Stimulated activated CD4-positive, alpha-beta T cell treated with anti-CD3 and anti-CD28 coated beads, Interleukin-4, amount 100 ng/mL, for 48 hours (primary cell): ENCODE results near the gene COX5A.

Source experiments
- DNase-seq, 2 donors: peaks; one replicate each; pipeline ENCODE4 v3.0.0-alpha.2; 2020; ENCODE audit warnings: low read depth in 2 of 2

The COX5A gene

GRCh38 chr15:74937590-74938371 is at the start of gene COX5A:
COX5A (minus strand) TSS chr15:74938073; CDS start chr15:74938014, 59 bp downstream.
- peak; percentile 82 to 89 for DNase-seq

DNA sequence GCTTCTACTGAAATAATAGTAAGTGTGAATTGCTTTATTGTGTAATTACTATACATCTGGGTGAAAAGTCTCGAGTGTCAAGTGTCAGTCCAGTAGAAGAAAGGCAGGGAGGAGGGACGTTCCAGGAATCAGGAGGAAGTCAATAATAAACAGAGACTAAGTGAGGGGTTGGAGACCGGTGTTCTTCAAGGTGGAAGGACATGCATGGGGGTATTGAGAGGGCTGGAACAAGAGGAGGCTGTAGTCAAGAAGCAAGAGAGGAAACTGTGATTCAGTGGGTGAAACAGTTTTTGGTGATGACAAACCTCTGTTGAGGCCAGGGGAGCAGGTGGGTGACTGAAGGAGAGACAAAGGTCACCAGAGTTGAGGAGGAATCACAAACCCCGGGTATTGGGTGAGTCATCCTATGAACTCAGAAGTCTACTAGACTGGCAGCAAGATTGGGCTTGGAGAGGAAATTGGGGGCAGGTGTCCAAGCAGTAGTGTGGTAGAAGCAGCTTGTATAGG is 45.9 kb upstream of the COX5A start:
- DNase-seq: peak; percentile 33 to 63

DNA sequence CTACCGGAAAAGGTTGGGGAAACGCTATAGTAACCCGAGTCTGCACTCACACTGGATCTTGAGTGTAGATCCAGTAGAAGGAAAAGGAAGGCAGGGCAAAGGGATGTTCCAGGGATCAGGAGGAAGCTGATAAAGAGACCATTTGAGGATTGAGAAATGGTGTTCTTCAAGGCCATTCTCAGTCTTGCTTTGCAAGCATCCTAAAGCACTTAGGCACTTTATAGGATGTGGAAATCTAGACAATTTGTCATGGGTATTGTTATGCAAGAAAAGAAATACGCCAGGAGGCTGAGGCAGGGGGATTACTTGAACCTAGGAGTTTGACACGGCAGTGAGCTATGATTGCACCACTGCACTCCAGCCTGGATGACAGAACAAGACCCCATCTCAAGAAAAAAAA is 44.3 kb upstream of the COX5A start:
- DNase-seq: no peak

DNA sequence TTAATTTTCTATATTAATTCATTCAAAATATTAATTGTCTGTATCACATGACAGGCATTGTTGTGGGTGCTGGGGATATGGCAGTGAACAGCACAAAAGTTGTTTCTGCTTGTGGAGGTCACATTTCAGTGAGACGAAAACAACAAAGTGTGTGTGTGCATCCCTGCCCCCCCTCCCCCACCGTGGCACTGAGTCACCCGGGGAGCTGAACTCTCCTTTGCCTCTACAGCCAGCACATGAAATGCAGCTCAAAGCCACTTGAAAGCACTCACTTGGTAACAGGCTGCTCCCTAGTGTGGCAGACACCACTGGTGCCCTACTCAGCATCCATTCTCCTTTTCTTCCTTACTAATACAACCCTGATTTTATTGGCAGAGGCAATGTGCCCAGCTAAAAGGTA is 40.6 kb upstream of the COX5A start:
- peak; percentile 45 to 54 for DNase-seq

DNA sequence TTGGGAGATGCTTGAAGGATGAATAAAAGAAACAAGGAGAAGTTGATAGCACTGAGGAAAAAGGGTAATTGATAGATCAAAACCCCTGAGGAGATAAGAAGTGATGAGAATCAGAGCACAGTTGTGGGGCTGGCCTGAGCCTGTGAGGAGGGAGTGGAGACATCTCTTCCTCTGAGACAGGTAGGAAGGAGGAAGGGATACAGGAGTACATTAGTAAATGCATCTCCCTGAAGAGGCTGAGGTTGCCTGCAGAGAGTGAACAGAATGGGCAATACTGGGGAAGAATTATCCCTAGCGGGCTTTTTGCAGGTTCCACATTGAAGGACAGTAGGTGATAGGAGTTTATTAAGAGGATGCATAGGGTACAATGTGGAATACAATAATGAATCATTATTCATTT is 40.2 kb upstream of the COX5A start:
- DNase-seq: no peak

GRCh38 chr15:74977599-74977998 is 39.7 kb upstream of the COX5A start:
- peak in 1 of 2 donors; percentile 38 for DNase-seq

DNA sequence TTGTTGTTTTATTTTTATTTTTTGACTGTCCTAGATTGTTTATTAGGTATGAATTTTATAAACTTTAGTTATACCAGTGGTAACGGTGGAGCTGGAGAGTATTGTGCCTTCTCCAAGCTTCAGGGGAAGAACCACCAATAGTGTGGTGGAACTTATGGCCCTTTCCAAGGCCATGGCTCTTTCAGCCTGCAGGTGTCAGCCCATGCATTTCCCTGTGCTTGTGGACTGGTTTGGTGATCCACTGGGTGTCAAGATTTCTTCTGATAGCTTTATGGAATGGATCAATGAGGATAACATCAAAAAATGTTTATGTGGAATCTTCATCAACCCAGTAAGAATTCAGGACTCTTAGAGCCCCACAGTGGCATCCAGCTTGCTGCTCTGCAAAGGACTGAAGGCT is 38.3 kb upstream of the COX5A start:
- DNase-seq: no peak

DNA sequence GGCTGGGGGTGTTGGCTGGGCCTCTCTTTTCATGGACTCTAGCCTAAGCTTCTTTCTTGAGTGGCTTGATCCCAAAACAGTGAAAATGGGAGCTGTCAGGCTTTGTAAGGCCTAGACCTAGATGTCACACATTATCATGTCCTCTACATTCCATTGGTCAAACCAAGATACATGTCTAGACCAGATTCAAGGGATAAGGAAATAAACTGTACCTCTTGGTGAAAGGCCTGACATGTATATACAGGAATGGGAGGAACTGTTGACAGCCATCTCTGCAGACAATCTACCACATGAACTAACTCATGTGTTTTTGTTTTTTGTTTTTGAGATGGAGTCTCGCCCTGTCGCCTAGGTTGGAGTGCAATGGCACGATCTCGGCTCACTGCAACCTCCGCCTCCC is 29.8 kb upstream of the COX5A start:
- DNase-seq: no peak

- no peak for DNase-seq
These were observed 26.9 kb upstream of the COX5A start for GRCh38 chr15:74964794-74965193.

DNA sequence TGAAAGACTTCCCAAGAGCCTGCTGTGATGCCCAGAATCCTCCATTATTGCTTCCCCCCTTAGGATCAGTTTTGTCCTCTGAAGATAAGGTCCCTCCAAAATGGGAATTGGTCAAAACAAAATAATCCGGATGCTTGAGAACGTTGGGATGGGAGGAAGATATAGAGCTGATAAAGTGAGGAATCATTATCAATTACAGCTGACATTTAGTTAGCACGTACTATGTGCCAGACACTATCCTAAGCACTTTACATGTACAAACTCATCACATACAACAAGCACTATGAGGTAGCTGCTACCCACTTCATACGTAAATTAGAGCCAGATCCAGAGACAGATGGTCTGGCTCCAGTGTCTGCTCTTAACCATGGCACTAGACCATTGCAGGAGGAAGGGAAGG is 25.3 kb upstream of the COX5A start:
- DNase-seq: no peak

GRCh38 chr15:74962671-74963070 is 24.8 kb upstream of the COX5A start:
- no peak for DNase-seq

DNA sequence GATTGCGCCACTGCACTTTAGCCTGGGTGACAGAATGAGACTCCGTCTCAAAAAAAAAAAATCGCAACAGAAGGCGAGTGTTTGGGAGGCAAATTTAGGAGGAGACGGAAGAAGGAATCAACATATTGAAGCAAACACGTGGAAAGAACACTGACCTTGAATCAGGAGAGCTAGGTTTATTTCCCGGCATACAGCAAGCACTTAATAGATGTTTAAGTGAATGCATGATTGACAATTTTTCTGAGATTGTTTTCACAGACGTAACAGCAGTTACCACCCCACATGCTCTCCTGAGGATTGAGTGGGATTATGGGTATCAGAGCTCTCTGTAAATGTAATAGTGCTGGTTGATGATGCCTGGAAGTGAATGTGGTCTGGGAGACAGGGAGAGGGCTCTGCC is 24.3 kb upstream of the COX5A start:
- DNase-seq: no peak

DNA sequence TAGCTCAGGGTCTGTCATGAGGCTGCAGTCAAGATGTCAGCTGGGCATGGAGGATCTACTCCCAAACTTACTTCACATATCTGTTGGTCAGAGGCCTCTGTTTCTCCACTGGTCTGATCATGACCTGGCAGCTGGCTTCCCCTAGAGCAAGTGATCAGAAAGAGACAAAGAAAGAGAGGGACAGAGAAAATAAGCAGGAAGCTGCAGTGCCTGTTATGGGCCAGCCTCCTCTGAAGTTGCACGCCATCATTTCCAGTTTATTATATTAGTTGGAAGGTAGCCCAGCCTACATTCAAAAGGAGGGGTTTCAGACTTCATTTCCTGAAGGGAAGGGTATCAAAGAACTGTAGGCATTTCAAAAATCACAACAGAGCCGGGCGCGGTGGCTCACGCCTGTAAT is 23.7 kb upstream of the COX5A start:
- DNase-seq: no peak

DNA sequence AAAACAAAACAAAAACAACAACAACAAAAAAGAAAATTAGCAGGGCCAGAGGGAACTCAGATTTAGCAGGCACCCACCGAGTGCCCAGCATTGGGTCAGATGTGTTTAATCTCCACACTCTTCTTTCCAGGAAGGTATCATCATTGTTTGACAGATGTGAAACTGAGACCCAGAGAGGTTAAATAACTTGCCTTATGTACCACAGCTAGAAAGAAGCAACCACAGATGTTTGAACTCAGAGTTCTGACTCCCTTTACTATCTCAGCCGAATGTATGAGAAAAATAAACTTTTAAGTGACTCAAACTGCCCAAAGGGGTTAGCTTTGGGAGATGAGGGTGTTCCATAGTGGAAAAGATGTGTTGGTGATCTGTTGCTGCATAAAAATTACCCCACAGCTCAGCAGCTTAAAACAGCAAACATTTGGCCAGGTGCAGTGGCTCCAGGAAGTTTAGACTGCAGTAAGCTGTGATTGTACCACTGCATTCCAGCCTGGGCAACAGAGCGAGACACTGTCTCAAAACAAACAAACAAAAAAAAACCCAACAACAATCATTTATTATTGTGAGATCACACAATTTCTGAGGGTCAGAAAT is 23.2 kb upstream of the COX5A start:
- DNase-seq: no peak

GRCh38 chr15:74960286-74960685 is 22.4 kb upstream of the COX5A start:
- DNase-seq: no peak

- DNase-seq: no peak
These were observed 21.7 kb upstream of the COX5A start for GRCh38 chr15:74959586-74959939.

DNA sequence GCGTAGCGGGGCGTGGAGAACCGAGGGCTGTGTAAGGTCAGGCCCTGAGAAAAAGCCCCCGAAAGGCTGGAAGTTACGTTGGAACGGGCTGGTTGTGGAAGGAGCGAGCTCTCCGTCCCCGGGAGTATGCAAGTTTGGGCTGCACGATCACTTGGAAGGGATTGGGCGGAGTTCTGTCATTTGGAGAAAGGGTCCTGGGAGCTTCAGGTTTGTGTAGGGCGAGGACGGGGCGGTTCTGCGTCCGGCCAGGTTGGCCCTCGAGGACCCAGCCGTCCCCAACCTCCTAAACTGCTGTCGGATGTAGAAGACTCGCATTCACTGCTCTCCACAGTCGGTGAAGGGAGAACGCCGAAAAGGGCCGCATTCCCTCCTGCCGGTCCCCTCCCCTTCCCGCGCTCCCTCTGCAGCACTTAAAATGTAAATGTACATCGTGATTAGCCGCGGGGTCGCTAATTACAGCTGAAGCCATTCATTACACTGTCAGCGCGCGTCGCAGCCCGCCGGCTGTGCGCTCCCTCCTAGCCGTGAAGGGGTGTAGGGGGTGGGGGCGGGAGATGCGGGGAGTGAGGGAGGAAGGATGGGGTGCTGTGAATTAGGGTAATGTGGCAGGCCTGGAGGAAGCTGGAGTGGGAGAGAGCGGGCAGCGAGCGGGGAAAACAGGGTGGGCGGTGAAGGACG is 21.2 kb upstream of the COX5A start:
- no peak for DNase-seq

- no peak for DNase-seq
These were observed 20.5 kb upstream of the COX5A start for GRCh38 chr15:74958320-74958907.

DNA sequence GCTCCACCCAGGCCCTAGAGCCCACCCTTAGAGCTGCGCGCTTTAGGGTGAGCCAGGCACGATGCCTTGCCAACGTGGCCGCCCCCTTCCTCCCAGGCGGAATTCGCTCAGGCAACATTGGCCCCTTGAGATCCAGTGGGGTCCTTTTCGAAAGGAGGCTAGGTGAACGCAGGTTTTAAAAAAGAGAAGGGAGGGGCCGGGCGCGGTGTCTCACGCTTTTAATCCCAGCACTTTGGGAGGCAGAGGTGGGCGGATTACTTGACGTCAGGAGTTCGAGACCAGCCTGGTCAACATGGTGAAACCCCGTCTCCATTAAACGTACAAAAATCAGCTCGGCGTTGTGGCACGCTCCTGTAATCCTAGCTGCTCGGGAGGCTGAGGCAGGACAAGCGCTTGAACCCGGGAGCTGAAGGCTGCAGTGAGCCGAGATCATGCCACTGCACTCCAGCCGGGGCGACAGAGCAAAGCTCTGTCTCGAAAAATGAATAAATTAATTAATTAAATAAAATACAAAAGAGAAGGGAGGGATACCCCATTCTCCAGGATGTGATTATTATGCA is 19.7 kb upstream of the COX5A start:
- no peak for DNase-seq

DNA sequence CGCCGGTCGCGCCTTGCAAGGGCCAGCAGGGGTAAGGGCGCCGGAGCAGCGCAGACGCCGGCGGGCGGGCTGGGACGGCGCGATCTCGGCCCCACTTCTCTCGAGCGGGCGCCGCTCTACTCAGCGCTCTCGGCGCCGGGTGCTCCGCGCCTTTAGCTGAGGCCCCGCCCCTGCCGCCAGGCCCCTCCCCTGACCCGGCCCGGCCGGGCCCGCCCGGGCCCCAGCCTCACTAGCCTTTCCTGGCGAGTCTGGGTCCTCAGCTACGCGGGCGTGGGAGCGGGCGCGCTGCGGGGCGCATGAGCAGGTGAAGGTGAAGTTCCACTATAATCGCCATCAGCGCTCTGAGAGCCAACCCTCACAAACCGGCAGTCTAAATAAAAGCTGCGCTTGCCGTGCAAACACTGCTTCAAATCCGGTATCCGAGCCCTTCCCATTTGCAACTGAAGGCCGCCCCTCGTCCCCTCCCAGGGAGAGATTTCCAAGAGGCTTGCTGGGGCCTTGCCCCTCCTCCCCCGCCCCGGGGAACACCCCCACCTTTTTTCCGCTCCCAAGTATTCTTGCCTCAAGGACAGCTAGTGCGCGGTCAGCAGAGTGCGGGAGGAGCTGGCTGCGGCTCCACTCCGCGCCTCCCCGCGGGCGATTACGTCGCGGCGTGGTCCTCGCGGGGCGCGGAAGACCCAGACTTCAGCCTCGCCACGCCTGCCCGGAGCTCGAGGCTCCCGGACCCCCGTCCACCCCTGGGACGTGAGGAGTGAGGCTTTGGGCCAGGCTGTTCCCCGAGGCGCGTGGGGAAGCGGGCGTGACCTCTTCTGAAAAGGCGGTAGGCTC is 19.0 kb upstream of the COX5A start, which contains the start of gene RPP25:
Gene RPP25, minus strand, starts transcription at position 125 of the 828 bp plus-strand sequence. CDS start 189 bp downstream, outside the sequence.
- DNase-seq: peak; percentile 68 to 75
